Activated CD8-positive, alpha-beta memory T cell treated with anti-CD3 and anti-CD28 coated beads, Interleukin-2, amount 50 U/mL, for 4 hours (primary cell): ENCODE results near the gene KLK13.

Experiments used
- DNase-seq: peaks from one replicate; pipeline ENCODE4 v3.0.0-alpha.2; 2020

Gene KLK13

GRCh38 chr19:51091895-51092873 is 27.3 kb upstream of the KLK13 start:
- DNase-seq, result no peak

- DNase-seq, result no peak
These were observed 26.2 kb upstream of the KLK13 start for GRCh38 chr19:51091126-51091525.

GRCh38 chr19:51090471-51090870 is 25.6 kb upstream of the KLK13 start:
- DNase-seq, result no peak

GRCh38 chr19:51089786-51090185 is 24.9 kb upstream of the KLK13 start:
- DNase-seq, result no peak

- no peak for DNase-seq
These were observed 21.4 kb upstream of the KLK13 start for GRCh38 chr19:51086153-51086850.

- DNase-seq, result no peak
These were observed 19.6 kb upstream of the KLK13 start for GRCh38 chr19:51084505-51084904.

- DNase-seq, result no peak
These were observed 18.9 kb upstream of the KLK13 start for GRCh38 chr19:51083783-51084182.

GRCh38 chr19:51083181-51083580 is 18.3 kb upstream of the KLK13 start:
- DNase-seq, result no peak

GRCh38 chr19:51082611-51083010 is 17.7 kb upstream of the KLK13 start, which contains the start of gene KLK14:
Gene KLK14 (minus strand): TSS chr19:51082887. CDS start chr19:51082614, 273 bp downstream.
- no peak for DNase-seq

- no peak for DNase-seq
These were observed 16.6 kb upstream of the KLK13 start for GRCh38 chr19:51081476-51081875.

- DNase-seq, result no peak
These were observed 14.7 kb upstream of the KLK13 start for GRCh38 chr19:51079481-51080110.

GRCh38 chr19:51078731-51079130 is 13.8 kb upstream of the KLK13 start:
- DNase-seq, result no peak

GRCh38 chr19:51078104-51078503 is 13.2 kb upstream of the KLK13 start:
- no peak for DNase-seq

- DNase-seq, result no peak
These were observed 11.8 kb upstream of the KLK13 start for GRCh38 chr19:51076631-51077213.

- no peak for DNase-seq
These were observed 11.1 kb upstream of the KLK13 start for GRCh38 chr19:51075998-51076397.

- DNase-seq, result no peak
These were observed 6.2 kb upstream of the KLK13 start for GRCh38 chr19:51071095-51071405.

GRCh38 chr19:51070334-51071094 is 5.6 kb upstream of the KLK13 start:
- DNase-seq, result no peak

- no peak for DNase-seq
These were observed 1.7 kb upstream of the KLK13 start for GRCh38 chr19:51066393-51067186.

GRCh38 chr19:51065221-51065960 is 499 bp upstream of the KLK13 start:
- DNase-seq, result no peak

- no peak for DNase-seq
These were observed 1.2 kb downstream of the KLK13 start for GRCh38 chr19:51063664-51064063.

GRCh38 chr19:51060973-51061372 is 3.9 kb downstream of the KLK13 start:
- DNase-seq, result no peak
